Measurements from ENCODE around the gene PTPRR. TPM values are rescaled to one million over a fixed set of nuclear protein-coding genes. Genes with fewer than 3 reads are reported as not detected.

PTPRR gene
- total RNA-seq, 2 experiments from 2014 or later = not detected

DNA sequence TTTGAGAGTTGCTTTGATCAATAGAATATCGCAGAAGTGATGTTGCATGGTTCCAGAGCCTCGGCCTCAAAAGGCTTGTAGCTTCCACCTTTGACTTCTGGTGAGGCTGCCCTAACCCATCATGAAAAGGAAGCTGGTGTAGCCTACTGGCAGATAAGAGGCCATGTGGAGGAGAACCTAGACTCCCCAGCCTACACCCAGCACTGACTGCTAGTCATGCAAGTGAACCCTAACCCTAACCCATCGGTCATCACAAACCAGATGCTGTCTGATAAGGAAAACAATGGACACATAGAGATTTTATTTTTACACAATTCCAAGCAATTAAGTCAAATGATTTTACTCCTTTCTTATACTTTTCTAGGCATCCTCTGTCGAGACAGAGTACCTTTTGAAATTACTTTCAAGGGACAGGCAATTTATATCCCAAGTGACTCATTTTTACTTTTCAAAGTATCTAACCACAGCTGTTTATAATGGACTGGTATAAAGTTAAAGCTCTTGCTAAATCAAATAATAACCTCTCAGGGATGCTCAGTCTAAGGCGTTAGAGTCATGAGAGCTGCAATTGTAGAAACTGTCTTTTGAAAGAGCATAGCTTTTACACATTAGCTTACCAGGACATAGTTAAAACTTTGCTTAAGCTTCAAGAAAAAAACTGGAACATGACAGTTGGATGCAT is 300.9 kb downstream of the PTPRR start:
- intact Hi-C loops (cut with micrococcal nuclease; ENCODE audit: unreplicated experiment) = no loop called here
- BruUV-seq (replicated peaks) = no TSS peak
- no peaks in the 10 kb centered on the region for H3K4me1 ChIP-seq (ENCODE audit: insufficient read depth, low read length, poor library complexity, severe bottlenecking)
- DNase-seq (ENCODE audit: low spot score) = no peak
- no peak overlapping the region for H3K27ac ChIP-seq (ENCODE audit: low read depth, low read length, poor library complexity, severe bottlenecking)
- no peak overlapping the region for H3K4me3 ChIP-seq (ENCODE audit: low read depth, low read length, poor library complexity, severe bottlenecking)
- no peak overlapping the region for H2AFZ ChIP-seq (ENCODE audit: low read length)
- H3K9me2 ChIP-seq (ENCODE audit: insufficient read depth, low read length) = no peaks in the 10 kb centered on the region
- CTCF ChIA-PET (ENCODE audit: unreplicated experiment) = no interaction called here
- POLR2A ChIA-PET = interaction anchor here (0.8 to 1.5 kb wide), 2 partner anchors 16 to 211 kb away, joined by 3 to 4 read pairs; no protein-coding TSS in a partner anchor
- no peaks in the 10 kb centered on the region for H3K79me2 ChIP-seq (ENCODE audit: insufficient read depth, low read depth, low read length)
- TF ChIP-seq EZH2phosphoT487 (IDR thresholded peaks at IDR 0.05; ENCODE audit: borderline replicate concordance, low read depth, low read length) = no peak
- TF ChIP-seq, protein P1, sequence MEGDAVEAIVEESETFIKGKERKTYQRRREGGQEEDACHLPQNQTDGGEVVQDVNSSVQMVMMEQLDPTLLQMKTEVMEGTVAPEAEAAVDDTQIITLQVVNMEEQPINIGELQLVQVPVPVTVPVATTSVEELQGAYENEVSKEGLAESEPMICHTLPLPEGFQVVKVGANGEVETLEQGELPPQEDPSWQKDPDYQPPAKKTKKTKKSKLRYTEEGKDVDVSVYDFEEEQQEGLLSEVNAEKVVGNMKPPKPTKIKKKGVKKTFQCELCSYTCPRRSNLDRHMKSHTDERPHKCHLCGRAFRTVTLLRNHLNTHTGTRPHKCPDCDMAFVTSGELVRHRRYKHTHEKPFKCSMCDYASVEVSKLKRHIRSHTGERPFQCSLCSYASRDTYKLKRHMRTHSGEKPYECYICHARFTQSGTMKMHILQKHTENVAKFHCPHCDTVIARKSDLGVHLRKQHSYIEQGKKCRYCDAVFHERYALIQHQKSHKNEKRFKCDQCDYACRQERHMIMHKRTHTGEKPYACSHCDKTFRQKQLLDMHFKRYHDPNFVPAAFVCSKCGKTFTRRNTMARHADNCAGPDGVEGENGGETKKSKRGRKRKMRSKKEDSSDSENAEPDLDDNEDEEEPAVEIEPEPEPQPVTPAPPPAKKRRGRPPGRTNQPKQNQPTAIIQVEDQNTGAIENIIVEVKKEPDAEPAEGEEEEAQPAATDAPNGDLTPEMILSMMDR (conservative IDR thresholded peaks at IDR 0.05; ENCODE audit: low read length) = no peak
- no peak overlapping the region for H3K4me2 ChIP-seq (ENCODE audit: low read length)
- H3K36me3 ChIP-seq (ENCODE audit: insufficient read depth, low read length) = no peaks in the 10 kb centered on the region
- no peaks in the 10 kb centered on the region for H3K9me3 ChIP-seq (ENCODE audit: low read length)
- H4K20me1 ChIP-seq (ENCODE audit: insufficient read depth, low read length) = no peaks in the 10 kb centered on the region

DNA sequence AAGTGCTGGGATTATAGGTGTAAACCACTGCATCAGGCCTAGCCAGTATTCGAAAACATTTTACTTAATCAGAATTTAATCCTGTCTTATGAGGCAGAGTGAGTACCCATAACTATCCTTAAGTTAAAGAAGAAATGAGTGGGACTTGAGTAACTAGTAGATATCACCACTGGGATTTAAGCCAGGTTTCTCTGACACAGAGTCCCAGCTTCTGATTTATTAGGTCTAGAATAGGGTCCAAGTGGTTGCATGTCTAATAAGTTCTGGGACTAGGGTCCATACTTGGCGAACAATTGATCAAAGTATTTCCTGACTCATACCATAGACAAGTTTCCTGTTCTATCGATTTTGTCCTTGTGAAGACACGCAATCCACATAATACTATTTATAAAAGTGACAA is 302.2 kb downstream of the PTPRR start:
- no peaks in the 10 kb centered on the region for H3K4me1 ChIP-seq (ENCODE audit: insufficient read depth, low read length, poor library complexity, severe bottlenecking)
- intact Hi-C loops (cut with micrococcal nuclease; ENCODE audit: unreplicated experiment) = no loop called here
- CTCF ChIA-PET (ENCODE audit: unreplicated experiment) = no interaction called here
- no peaks in the 10 kb centered on the region for H3K9me2 ChIP-seq (ENCODE audit: insufficient read depth, low read length)
- no peak overlapping the region for H3K4me3 ChIP-seq (ENCODE audit: low read depth, low read length, poor library complexity, severe bottlenecking)
- H3K79me2 ChIP-seq (ENCODE audit: insufficient read depth, low read depth, low read length) = no peaks in the 10 kb centered on the region
- no peak for DNase-seq (ENCODE audit: low spot score)
- H3K4me2 ChIP-seq (ENCODE audit: low read length) = no peak overlapping the region
- no peaks in the 10 kb centered on the region for H3K36me3 ChIP-seq (ENCODE audit: insufficient read depth, low read length)
- BruUV-seq (replicated peaks) = no TSS peak
- H3K27ac ChIP-seq (ENCODE audit: low read depth, low read length, poor library complexity, severe bottlenecking) = no peak overlapping the region
- H4K20me1 ChIP-seq (ENCODE audit: insufficient read depth, low read length) = no peaks in the 10 kb centered on the region
- H2AFZ ChIP-seq (ENCODE audit: low read length) = no peak overlapping the region
- POLR2A ChIA-PET = no interaction called here
- no peak for TF ChIP-seq EZH2phosphoT487 (IDR thresholded peaks at IDR 0.05; ENCODE audit: borderline replicate concordance, low read depth, low read length)
- TF ChIP-seq, protein P1 (conservative IDR thresholded peaks at IDR 0.05; ENCODE audit: low read length) = no peak
- no peaks in the 10 kb centered on the region for H3K9me3 ChIP-seq (ENCODE audit: low read length)

DNA sequence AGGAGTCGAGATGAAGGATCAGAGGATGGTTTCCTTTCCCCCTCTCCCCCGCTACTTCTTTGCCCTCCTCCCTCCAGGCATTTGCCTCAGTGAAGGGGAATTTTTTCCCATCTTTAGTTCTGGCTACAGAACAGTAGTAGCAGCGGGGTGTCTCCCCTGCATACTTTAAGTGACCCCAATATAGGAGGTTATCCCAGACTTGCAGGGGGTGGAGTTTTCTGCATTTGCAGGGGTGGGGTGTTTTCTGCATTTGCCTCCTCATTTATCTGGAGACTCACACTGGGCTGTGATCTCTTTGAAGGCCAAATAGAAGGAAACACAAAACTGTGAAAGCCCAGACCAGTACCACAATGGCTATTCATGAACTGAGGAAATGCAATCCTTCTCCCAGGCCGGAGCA is 303.1 kb downstream of the PTPRR start:
- ChIA-PET POLR2A (no interaction called here), CTCF (ENCODE audit: unreplicated experiment) (no interaction called here)
- H3K4me3 ChIP-seq (ENCODE audit: low read depth, low read length, poor library complexity, severe bottlenecking) = no peak overlapping the region
- H3K9me2 ChIP-seq (ENCODE audit: insufficient read depth, low read length) = no peaks in the 10 kb centered on the region
- BruUV-seq (replicated peaks) = no TSS peak
- H2AFZ ChIP-seq (ENCODE audit: low read length) = no peak overlapping the region
- H3K4me1 ChIP-seq (ENCODE audit: insufficient read depth, low read length, poor library complexity, severe bottlenecking) = no peaks in the 10 kb centered on the region
- DNase-seq (ENCODE audit: low spot score) = no peak
- H3K79me2 ChIP-seq (ENCODE audit: insufficient read depth, low read depth, low read length) = no peaks in the 10 kb centered on the region
- H3K36me3 ChIP-seq (ENCODE audit: insufficient read depth, low read length) = no peaks in the 10 kb centered on the region
- no peak overlapping the region for H3K27ac ChIP-seq (ENCODE audit: low read depth, low read length, poor library complexity, severe bottlenecking)
- no peaks in the 10 kb centered on the region for H3K9me3 ChIP-seq (ENCODE audit: low read length)
- no peaks in the 10 kb centered on the region for H4K20me1 ChIP-seq (ENCODE audit: insufficient read depth, low read length)
- no peak overlapping the region for H3K4me2 ChIP-seq (ENCODE audit: low read length)
- TF ChIP-seq, protein P1 (conservative IDR thresholded peaks at IDR 0.05; ENCODE audit: low read length) = no peak
- TF ChIP-seq EZH2phosphoT487 (IDR thresholded peaks at IDR 0.05; ENCODE audit: borderline replicate concordance, low read depth, low read length) = no peak
- intact Hi-C loops (cut with micrococcal nuclease; ENCODE audit: unreplicated experiment) = no loop called here
